CD4-positive, alpha-beta T cell treated with Interleukin-12 subunit alpha and Interleukin-12 subunit beta, for 1 hour (primary cell): ENCODE measurements around the gene DNAJC7.
"Not testable (repeated sequence)": the region's sequence is repeated elsewhere in the genome, so short reads cannot be mapped to it uniquely, and the experiment has no call there.

ENCODE experiments used
- DNase-seq: peaks from one replicate; pipeline ENCODE4 v3.0.0-alpha.2; 2020

DNAJC7 gene

DNA sequence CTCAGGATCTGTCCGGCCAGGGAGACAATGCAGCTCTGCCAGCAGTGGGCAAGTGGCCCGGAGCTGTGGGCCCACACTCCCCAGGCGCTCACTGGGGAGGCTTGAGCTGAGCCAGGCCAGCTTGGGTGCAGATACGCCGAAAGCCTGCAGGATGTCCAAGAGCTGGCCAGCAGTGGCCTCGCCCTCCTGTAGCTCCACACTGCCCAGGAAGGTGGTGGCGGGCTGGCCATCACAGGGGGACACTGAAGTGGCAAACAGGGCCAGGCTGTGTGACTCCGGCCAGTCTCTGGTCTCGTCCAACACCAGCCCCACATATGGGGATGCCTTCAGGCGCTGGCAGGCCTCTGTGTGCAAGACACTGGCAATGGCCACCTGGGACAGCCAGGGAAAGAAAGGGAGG, 23.6 kb upstream of the DNAJC7 start:
- no peak for DNase-seq

GRCh38 chr17:42039794-42040763, 22.8 kb upstream of the DNAJC7 start:
- DNase-seq: no peak

GRCh38 chr17:42038221-42038973, 21.2 kb upstream of the DNAJC7 start:
- DNase-seq: no peak

DNA sequence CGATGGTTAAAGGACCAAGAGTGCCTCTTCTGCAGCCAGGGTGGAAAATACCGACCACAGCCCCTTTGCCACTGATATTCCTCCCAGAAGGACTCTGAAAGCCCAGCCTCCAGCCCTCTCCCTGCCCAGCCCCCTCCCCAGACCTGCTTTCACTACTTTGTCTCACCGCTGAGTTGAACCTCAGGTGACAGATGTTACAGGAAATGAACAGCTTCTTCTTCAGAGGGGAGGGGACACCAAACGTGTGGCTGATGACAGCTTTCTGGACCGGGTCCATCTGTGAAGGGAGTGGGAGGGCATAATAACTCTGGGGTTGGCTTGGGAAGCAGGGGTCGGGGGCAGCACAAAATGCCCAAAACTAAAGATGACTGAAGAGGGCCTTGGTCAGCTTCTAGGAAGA, 16.8 kb upstream of the DNAJC7 start:
- DNase-seq: no peak

DNA sequence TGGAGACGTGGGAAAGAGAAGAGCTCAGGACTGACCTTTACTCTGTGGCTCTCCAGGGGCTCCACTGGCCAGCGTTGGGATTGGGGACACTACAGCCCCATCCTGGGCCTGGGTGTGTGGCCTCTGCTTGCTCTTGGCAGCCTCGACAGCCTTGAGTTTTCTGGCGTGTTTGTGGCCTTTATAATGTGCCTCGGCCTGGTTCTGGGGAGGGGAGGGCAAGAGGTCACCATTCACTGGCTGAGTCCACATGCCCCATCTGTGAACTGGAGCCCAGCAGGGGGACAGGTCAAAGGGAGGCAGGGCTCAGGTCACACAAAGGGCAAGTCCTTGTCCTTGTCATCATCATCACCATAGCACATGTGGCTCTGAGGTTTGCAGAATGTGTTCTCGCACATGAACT, 14.3 kb upstream of the DNAJC7 start:
- no peak for DNase-seq

DNA sequence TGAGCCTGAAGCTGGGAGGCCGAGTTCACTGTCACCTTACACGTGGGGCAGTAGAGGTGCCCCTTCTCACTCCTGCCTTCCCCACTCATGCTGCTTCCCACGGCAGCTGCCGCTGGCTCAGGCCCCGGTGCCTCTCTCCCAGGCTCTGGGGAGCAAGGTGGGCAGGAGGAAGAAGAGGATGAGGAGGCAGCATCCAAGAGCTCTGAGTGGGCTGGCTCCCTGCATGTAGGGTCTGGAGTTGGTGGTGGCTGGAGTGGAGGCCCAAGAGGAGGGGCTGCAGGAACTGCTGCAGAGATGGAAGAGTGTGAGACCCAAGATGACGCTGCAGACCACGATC, 11.5 kb upstream of the DNAJC7 start:
- no peak for DNase-seq

- no peak for DNase-seq
These were observed 10.9 kb upstream of the DNAJC7 start for GRCh38 chr17:42027961-42028790.

GRCh38 chr17:42027590-42027889, 10.3 kb upstream of the DNAJC7 start:
- DNase-seq: no peak

DNA sequence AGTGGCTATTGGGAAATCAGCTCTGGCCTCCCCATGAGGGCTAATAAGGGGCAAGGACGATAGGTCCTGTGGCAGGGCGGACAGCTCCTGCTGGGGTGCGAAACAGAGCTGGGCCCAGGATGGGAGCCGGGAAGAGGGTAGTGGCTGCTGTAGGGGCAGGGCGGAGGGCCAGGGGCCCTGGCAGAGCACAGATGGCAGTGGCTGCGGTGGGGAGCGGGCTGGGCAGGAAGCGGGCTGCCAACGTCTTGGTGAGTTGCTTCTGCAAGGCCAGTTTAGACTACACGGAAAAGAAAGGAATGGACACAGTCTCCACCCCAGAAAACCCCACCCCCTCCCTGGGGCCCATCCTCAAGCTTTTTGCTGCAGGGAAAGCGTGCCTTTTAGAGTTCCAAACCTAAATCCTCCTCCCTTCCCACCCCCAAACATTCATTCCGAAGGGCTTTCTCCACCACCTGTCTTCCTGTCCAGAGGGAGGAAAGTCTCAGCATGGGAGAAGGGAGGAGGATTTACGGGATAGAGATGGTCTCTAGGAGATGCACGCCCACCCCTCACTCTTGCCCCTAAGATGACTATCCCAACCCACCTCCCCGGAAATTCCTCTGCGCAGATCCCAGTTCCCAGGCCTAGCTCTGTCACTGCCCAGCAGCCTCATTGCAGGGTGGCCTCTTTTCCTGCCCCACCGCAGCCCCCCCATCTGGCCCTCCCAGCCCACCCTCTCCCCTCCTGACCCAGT, 9.8 kb upstream of the DNAJC7 start:
- DNase-seq: no peak

GRCh38 chr17:42025936-42026335, 8.7 kb upstream of the DNAJC7 start:
- no peak for DNase-seq

GRCh38 chr17:42025191-42025579, 7.9 kb upstream of the DNAJC7 start:
- DNase-seq: no peak

- peak; percentile 15 for DNase-seq
These were observed 6.5 kb upstream of the DNAJC7 start for GRCh38 chr17:42023524-42024349.

- not testable (repeated sequence) for DNase-seq
These were observed 3.6 kb upstream of the DNAJC7 start for GRCh38 chr17:42020845-42021244.

GRCh38 chr17:42019509-42020404, 2.5 kb upstream of the DNAJC7 start, which contains the start of gene NKIRAS2:
TSS of gene NKIRAS2 (plus strand) at chr17:42020090. CDS start at chr17:42021578, 1,488 bp downstream.
- peak; percentile 94 for DNase-seq

GRCh38 chr17:42018988-42019387, 1.7 kb upstream of the DNAJC7 start:
- no peak for DNase-seq

DNA sequence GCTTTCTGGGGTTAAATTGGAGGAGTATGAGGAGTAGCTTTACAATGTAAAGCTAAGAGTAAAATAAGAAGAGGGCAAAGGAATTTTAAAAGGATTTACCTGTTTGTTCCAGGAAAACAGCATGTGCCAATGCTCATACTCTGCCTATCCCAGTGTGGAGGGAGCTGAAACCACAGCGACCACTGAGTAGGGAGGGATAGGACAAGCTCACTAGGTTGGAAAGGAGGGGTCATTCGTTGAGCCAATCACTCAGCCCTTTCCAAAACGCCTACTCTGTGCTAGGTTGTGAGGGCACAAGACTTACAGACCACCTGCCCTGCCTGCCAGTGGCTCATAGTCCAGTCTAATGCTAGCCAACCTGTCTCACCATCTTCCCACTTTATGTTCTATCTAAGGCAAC, 1.1 kb upstream of the DNAJC7 start:
- DNase-seq: no peak

DNA sequence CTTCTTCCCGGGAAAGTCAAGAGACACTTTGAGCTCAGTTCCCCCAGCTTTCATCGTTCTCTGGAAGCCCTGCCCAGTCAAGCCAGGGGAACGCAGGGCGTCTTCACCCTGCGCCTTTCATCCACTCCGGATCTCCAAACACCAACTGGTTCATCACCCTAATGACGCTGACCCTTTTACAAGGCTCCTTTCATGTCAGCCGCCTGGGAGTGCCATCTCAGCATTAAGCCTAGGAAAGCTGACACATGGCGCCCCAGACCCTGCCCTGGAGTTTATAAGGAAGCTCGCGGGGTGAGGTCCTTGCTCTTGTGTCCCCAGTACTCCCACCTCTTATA, 594 bp upstream of the DNAJC7 start:
- DNase-seq: no peak

GRCh38 chr17:42016411-42016831, 818 bp downstream of the DNAJC7 start:
- DNase-seq: peak; percentile 28

DNA sequence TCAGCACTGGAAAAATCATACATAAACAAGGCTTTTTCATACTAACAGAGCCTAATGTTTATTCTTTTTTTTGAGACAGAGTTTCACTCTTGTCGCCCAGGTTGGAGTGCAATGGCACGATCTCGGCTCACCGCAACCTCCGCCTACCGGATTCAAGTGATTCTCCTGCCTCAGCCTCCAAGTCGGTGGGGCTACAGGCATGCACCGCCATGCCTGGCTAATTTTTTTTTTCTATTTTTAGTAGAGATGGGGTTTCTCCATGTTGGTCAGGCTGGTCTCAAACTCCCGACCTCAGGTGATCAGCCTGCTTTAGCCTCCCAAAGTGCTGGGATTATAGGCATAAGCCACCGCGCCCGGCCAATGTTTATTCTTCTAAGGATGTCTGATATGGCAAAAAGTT, 3.5 kb downstream of the DNAJC7 start:
- DNase-seq: not testable (repeated sequence)

- DNase-seq: not testable (repeated sequence)
These were observed 4.9 kb downstream of the DNAJC7 start for GRCh38 chr17:42012363-42012762.
